SKM-1 treated with dmso at 0.1 percent for 144 hours (cell line): ENCODE measurements around the gene MKLN1.
"Not testable (repeated sequence)": the region's sequence is repeated elsewhere in the genome, so short reads cannot be mapped to it uniquely, and the experiment has no call there.

Source experiments
- DNase-seq: peaks from one replicate; lab custom pipeline; 2025; ENCODE audit not compliant: unreplicated experiment; lab: John Stamatoyannopoulos, UW

MKLN1 gene

GRCh38 chr7:131307627-131308026, 20.0 kb upstream of the MKLN1 start:
- DNase-seq, result no peak

GRCh38 chr7:131312838-131313237, 14.8 kb upstream of the MKLN1 start:
- DNase-seq, result no peak

- no peak for DNase-seq
Observed at GRCh38 chr7:131320603-131321002, 7.1 kb upstream of the MKLN1 start.

GRCh38 chr7:131321656-131322055, 6.0 kb upstream of the MKLN1 start:
- no peak for DNase-seq

- no peak for DNase-seq
Observed at GRCh38 chr7:131322061-131322460, 5.6 kb upstream of the MKLN1 start.

DNA sequence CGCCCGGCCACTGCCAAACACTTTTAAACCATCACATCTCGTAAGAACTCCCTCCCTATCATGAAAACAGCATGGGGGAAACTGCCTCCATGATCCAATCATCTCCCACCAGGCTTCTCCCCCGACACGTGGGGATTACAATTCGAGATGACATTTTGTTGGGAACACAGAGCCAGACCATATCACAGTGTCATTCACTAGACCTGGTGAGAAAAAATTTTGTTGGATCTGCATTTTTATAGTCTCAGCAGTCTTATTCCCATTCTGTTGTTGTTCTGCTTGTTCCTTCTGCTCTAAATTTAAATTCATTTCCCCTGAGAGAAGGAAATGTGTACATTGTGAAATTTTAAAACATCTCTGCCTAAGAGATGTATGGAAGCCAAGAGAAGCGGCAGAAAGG, 4.8 kb upstream of the MKLN1 start:
- DNase-seq, result no peak

DNA sequence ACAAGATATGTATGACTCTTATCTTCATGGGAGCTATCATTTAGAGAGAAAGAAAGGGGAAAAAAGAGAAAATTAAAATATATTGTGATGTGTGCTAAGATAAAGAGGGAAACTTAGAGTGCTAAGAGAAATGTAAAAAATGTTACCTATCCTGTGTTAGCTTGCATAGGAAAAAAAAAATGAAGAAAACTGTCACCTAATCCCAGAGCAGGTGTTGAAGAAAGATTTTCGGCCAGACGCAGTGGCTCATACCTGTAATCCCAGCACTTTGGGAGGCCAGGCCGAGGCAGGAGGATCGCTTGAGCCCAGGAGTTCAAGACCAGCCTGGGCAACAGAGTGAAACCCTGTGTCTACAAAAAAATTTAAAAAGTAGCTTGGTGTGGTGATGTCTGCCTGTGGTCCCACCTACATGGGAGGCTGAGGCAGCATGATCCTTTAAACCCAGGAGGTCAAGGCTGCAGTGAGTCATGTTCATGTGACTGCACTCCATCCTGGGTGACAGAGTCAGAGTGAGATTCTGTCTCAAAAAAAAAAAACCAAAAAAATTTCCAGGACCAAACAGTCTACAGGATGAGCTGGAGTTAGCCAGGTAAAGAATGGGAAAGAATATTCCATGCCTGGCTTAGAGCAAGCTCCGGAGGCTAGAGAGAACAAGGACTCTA, 2.4 kb upstream of the MKLN1 start:
- no peak for DNase-seq

- DNase-seq, result no peak
Observed at GRCh38 chr7:131326576-131326975, 1.1 kb upstream of the MKLN1 start.

DNA sequence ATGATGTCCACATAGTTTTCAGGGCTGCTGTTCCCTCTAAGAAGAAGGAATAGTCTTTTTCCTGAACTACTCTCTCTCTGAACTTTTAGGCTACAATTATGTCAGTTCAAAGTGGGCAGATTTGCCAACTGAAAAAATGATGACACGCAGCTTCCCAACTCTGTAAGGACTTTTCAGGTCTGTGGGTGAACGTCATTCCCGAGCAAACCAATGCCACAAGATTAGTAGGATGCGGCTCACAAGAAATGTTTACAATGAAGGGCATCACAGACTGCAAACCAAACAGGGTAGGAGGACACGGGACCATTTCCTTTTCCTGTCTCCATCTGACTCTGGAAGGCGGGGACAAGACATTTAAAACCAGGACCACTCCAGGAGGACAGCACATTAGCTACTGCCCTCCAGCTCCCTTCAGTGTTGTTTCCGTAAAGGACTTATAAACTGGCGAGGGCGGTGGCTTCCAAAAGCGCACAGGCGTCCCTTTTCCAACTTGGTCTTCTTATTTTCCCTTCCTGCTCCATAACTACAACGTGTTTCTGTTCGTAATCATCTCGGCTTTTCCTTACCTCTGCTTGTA, 539 bp upstream of the MKLN1 start:
- peak; percentile 39 for DNase-seq

GRCh38 chr7:131328377-131329175, 900 bp downstream of the MKLN1 start:
- DNase-seq, result peak; percentile 25

DNA sequence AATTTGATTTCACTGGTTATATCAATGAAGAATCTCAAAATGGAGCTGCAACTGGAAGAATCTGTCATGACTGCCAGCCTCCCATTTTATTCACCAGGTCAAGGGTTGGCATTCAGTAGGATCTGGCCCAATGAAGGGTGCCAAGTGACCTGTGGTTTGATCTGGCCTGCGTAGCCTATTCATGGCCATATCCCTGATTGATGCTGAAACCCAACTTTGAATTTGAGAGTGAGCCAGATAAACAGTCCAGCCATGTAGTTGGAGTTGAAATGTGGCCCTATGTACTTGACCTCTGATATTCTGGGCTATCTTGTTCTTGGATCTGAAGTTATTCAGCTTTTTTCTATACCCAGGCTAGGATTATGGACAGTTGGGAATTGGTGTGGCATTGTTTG, 1.5 kb downstream of the MKLN1 start:
- no peak for DNase-seq

GRCh38 chr7:131330299-131330698, 2.6 kb downstream of the MKLN1 start:
- no peak for DNase-seq

- no peak for DNase-seq
Observed at GRCh38 chr7:131331806-131332205, 4.1 kb downstream of the MKLN1 start.

GRCh38 chr7:131332729-131333128, 5.1 kb downstream of the MKLN1 start:
- not testable (repeated sequence) for DNase-seq

DNA sequence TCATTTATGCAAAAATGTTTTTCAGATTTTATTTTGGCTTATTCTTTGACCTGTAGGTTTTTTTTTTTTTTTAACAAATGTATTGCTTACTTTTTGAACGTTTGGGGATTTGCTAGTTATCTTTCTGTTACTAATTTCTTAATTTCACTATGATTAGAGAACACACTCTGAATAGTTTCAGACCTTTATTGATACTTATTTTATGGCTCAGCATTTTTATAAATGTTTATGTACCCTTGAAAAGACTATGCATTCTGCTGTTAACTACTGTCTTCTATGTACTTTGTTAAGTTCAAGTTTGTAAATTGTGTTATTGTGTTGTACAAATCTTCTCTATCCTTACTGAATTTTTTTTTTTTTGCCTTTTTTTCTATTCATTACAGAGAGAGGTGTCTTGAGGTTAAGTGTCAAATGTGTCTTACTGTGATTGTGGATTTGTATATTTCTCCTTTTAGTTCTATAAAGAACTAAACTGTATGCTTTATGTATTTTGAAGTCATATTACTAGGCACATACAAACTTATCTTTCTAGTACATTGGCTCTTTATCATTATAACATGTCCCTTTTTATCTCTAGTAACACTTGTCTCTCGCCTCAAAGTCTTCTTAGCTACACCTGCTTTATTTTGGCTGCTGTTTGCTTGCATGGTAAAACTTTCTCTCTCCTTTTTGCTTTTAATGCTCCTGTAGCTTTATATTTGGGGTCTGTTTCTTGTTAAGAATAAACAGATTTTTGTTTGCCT, 8.1 kb downstream of the MKLN1 start:
- no peak for DNase-seq

- peak; percentile 21 for DNase-seq
Observed at GRCh38 chr7:131336956-131337355, 9.3 kb downstream of the MKLN1 start.

- no peak for DNase-seq
Observed at GRCh38 chr7:131338173-131338572, 10.5 kb downstream of the MKLN1 start.

GRCh38 chr7:131338691-131339390, 11.2 kb downstream of the MKLN1 start:
- DNase-seq, result no peak

DNA sequence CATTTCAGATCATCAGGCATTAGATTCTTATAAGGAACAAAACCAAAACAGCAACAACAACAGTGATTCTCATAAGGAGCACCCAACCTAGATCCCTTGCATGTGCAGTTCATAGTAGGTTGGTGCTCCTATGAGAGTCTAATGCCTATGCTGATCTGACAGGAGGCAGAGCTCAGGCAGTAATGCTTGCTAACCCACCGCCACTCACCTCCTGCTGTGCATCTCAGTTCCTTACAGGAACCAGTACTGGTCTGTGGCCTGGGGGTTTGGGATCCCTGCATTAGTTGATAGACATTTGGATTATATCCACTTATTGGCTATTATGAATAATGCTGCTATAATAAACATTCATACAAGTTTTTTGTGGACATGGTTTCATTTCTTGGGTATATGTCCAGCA, 14.0 kb downstream of the MKLN1 start:
- DNase-seq, result no peak

- peak; percentile 6 for DNase-seq
Observed at GRCh38 chr7:131342864-131343442, 15.3 kb downstream of the MKLN1 start.
